ENCODE results near the gene ROR1. TPM values are rescaled to one million over a fixed set of nuclear protein-coding genes. Genes with fewer than 3 reads are reported as not detected.

Gene ROR1
- polyA plus RNA-seq, 1 of the 3 experiments (the other 2 are of a cell fraction), result 4.0 TPM

DNA sequence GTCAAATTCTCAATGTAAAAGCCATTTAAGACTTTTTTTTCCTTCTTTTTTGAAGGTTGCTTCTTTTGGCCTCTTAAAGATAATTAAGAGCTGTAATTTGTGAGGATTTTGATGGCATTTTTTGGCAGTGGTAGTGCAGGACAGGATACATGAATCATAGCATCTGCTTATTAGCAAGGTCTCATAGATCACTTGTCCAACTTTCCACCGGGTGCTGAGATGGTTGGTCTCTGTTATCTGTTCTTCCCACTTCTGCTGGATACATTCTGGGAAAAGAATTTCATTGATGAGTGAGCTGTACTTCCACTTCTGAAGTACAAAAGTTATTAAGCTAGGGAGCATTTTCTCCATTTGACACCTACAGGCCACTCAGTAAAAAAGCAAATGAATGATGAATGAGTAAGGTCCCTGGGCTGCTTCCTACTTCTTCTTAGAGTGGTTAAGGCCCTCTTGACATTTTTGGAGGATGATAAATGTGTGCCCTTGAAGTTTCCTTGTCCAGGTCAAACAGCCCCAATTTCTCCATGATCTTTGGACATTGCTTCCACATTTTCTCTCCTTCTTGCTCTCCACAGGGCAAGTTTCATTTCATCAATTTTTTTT is 100.6 kb downstream of the ROR1 start (continued):
- TF ChIP-seq, protein P1, sequence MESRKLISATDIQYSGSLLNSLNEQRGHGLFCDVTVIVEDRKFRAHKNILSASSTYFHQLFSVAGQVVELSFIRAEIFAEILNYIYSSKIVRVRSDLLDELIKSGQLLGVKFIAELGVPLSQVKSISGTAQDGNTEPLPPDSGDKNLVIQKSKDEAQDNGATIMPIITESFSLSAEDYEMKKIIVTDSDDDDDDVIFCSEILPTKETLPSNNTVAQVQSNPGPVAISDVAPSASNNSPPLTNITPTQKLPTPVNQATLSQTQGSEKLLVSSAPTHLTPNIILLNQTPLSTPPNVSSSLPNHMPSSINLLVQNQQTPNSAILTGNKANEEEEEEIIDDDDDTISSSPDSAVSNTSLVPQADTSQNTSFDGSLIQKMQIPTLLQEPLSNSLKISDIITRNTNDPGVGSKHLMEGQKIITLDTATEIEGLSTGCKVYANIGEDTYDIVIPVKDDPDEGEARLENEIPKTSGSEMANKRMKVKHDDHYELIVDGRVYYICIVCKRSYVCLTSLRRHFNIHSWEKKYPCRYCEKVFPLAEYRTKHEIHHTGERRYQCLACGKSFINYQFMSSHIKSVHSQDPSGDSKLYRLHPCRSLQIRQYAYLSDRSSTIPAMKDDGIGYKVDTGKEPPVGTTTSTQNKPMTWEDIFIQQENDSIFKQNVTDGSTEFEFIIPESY (IDR thresholded peaks at IDR 0.05; ENCODE audit: borderline replicate concordance, low read depth), result no peak
- TF ChIP-seq RAD21 (IDR thresholded peaks at IDR 0.05; ENCODE audit: low read length) (no peak), CHD2 (IDR thresholded peaks at IDR 0.05; ENCODE audit: low read length, partially characterized antibody) (no peak), GATA2 (CRISPR knock-in tag; IDR thresholded peaks at IDR 0.05) (no peak), REST (IDR thresholded peaks at IDR 0.05; ENCODE audit: low read depth, low read length) (no peak), GABPA (IDR thresholded peaks at IDR 0.05; ENCODE audit: low read depth) (no peak), ELF1 (IDR thresholded peaks at IDR 0.05) (no peak), TEAD4 (IDR thresholded peaks at IDR 0.05; ENCODE audit: borderline replicate concordance, insufficient read depth) (no peak), JUND (IDR thresholded peaks at IDR 0.05) (no peak; the same call in 1 of the 2 replicates)
- TF ChIP-seq, protein P2, sequence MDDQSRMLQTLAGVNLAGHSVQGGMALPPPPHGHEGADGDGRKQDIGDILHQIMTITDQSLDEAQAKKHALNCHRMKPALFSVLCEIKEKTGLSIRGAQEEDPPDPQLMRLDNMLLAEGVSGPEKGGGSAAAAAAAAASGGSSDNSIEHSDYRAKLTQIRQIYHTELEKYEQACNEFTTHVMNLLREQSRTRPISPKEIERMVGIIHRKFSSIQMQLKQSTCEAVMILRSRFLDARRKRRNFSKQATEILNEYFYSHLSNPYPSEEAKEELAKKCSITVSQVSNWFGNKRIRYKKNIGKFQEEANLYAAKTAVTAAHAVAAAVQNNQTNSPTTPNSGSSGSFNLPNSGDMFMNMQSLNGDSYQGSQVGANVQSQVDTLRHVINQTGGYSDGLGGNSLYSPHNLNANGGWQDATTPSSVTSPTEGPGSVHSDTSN (IDR thresholded peaks at IDR 0.05), result peak; percentile 88
- TF ChIP-seq, protein P3, sequence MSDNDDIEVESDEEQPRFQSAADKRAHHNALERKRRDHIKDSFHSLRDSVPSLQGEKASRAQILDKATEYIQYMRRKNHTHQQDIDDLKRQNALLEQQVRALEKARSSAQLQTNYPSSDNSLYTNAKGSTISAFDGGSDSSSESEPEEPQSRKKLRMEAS (IDR thresholded peaks at IDR 0.05; ENCODE audit: low read depth), result no peak
- TF ChIP-seq, protein P4, sequence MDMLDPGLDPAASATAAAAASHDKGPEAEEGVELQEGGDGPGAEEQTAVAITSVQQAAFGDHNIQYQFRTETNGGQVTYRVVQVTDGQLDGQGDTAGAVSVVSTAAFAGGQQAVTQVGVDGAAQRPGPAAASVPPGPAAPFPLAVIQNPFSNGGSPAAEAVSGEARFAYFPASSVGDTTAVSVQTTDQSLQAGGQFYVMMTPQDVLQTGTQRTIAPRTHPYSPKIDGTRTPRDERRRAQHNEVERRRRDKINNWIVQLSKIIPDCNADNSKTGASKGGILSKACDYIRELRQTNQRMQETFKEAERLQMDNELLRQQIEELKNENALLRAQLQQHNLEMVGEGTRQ (IDR thresholded peaks at IDR 0.05; ENCODE audit: borderline replicate concordance, low read depth, low read length), result no peak
- TF ChIP-seq, protein P5, sequence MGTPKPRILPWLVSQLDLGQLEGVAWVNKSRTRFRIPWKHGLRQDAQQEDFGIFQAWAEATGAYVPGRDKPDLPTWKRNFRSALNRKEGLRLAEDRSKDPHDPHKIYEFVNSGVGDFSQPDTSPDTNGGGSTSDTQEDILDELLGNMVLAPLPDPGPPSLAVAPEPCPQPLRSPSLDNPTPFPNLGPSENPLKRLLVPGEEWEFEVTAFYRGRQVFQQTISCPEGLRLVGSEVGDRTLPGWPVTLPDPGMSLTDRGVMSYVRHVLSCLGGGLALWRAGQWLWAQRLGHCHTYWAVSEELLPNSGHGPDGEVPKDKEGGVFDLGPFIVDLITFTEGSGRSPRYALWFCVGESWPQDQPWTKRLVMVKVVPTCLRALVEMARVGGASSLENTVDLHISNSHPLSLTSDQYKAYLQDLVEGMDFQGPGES (IDR thresholded peaks at IDR 0.05; ENCODE audit: low read depth, low read length), result no peak
